NCI-H2107 (cell line): Measurements from ENCODE around the gene PLD4.
A peak's percentile ranks its signal among the peaks of the same experiment; 100 is the strongest.

Source experiments
- DNase-seq: peaks from one replicate; lab custom pipeline; 2025; lab: John Stamatoyannopoulos, UW

The PLD4 gene

GRCh38 chr14:104928391-104929133 is 3.9 kb downstream of the PLD4 start:
- no peak for DNase-seq

DNA sequence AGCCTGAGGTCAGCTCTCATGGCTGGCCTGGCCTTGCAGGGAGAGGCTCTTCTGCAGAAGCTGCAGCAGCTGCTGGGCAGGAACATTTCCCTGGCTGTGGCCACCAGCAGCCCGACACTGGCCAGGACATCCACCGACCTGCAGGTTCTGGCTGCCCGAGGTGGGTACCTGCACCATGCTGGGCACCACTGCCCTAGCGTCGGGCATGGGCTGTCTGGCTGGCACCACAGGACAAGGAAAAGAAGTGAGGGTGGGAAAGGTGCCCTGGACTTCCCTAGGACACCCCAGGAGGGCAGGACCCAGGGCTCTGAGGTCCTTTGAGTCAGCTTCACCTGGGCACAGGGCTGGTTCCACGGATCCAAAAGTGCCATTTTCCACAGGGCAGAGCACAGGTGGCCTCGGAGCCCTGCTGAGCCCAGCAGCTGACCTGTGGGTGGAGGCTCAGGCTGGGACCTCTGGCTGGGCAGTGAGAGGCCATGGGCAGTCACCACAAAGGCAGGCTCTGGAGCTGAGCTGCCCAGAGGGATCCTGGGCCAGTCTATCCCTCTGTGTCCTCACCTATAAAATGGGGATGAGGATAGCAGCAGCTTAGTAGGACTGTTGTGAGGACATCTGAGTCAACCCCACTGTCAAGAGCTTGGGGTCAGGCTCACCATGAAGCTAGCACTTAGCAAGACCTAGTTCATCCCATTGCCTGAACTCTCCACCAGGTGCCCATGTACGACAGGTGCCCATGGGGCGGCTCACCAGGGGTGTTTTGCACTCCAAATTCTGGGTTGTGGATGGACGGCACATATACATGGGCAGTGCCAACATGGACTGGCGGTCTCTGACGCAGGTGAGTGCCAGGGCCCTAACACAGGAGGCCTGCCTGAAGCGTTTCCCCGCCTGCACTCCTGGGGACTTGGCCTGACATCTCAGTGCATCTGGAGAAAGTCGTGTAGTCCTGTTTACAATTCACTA is 4.9 kb downstream of the PLD4 start:
- no peak for DNase-seq

DNA sequence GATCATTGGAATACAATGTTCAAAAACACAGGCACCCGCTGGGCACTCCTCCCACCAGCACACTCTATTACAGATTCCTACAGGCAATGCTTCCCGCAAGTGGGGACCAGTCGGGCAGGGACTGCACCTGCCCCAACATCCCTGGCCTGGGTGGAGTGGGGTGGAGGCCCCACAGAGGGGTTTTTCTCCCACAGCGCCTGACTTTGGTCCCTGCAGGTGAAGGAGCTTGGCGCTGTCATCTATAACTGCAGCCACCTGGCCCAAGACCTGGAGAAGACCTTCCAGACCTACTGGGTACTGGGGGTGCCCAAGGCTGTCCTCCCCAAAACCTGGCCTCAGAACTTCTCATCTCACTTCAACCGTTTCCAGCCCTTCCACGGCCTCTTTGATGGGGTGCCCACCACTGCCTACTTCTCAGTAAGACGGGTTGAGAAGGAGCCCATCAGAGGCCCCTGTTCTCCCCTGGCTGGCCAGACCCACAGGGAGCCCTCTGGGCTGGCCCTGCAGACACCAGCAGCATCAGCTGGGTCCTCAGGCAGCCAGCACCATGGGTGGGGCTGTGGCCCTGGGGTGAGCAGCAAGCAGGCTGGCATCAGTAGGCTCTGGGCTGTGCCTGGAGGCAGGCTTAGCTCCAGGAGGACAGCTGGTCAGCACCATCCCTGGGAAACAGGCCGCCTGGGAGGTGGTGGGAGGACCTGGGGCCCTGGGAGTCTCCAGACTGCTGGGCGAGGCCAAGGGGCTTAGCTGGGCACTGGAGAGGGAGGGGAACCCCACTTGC is 6.0 kb downstream of the PLD4 start:
- DNase-seq, result no peak

GRCh38 chr14:104931304-104931770 is 6.7 kb downstream of the PLD4 start:
- DNase-seq, result no peak

- DNase-seq, result no peak
Observed at GRCh38 chr14:104931771-104932675, 7.3 kb downstream of the PLD4 start.

- DNase-seq, result peak; percentile 87
Observed at GRCh38 chr14:104932676-104933631, 8.3 kb downstream of the PLD4 start.

DNA sequence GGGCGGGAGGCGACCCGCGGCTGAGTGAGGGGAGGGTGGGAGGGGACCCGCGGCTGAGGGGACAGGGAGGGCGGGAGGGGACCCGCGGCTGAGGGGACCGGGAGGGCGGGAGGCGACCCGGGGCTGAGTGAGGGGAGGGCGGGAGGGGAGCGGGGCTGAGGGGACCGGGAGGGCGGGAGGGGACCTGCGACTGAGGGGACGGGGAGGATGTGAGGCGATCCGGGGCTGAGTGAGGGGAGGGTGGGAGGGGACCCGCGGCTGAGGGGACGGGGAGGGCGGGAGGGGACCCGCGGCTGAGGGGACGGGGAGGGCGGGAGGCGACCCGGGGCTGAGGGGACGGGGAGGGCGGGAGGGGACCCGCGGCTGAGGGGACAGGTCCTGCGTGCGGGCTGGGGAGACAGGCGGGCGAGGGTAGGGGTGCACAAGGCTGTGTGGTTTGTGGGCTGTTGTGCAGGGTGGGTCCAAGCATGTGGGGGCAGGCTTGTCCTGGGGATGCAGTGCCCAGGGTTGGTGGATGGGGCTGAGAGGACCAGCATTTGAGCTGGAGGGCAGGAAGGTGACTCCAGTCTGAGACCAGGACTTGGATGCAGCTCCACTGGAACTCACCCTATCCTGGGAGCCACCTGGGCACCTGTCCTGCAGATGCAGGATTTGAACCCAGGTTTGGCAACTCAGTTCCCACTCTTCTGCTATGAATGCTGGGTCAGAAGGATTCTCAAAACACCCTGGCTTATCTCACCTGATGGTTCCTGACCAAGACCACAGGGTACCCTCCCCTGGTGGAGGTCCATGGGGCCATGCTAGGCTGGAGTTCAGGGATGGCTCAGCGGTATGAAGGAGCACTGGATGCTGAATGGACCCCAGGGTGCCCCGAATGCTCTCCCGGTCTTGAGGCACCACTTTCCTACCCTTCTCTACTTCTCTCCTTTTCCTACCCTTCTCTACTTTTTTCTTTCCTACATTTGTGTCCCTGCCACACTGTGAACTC is 9.4 kb downstream of the PLD4 start:
- DNase-seq, result no peak

DNA sequence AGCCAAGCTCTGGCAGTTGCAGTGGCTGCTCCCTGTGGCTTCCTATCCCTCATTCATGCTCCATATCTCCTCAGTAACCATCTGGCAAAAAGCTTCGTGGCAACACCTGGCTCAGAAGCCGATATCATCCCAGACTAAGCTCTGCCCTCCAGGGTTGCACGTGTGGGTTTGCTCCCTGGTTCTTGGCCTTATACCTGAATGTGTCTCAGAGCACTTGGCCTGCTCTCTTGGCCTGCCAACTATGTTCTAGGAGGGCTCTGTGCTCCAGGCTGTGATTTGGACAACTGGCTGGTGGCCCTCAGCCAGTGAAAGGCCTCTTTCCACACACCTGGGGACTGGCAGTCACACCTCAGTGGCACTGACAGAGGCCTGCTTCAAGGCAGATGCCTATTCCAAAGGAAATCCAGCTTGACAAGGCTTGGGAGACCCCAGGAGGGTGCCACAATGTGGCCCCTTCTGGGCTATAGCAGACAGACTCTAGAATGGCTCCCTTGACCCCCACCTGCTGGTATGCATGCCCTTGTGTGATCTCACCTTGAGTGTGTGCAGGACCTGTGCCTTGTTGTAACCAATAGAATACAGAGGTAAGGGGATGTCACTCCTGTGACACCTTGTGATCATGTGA is 10.5 kb downstream of the PLD4 start:
- no peak for DNase-seq

DNA sequence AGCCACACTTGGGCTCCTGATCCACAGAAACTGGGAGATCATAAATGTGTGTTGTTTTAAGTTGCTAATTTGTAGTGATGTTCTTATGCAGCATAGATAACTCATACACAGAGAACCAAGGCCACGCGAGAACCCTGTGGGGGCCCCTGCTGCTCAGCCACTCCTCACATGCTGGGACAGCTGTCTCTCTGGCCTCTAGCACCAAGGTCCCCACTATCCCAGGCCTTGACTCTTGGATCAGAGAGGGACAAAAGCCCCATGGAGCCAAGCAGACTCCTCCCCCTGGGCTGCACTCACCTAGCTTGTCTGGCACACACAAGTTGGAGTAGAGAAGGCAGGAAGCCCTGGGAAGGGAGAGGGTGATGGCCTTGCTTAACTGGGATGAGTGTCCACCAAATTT is 11.3 kb downstream of the PLD4 start:
- DNase-seq, result no peak

- DNase-seq, result no peak
Observed at GRCh38 chr14:104936361-104937155, 11.9 kb downstream of the PLD4 start.

- DNase-seq, result no peak
Observed at GRCh38 chr14:104937161-104937560, 12.5 kb downstream of the PLD4 start.

DNA sequence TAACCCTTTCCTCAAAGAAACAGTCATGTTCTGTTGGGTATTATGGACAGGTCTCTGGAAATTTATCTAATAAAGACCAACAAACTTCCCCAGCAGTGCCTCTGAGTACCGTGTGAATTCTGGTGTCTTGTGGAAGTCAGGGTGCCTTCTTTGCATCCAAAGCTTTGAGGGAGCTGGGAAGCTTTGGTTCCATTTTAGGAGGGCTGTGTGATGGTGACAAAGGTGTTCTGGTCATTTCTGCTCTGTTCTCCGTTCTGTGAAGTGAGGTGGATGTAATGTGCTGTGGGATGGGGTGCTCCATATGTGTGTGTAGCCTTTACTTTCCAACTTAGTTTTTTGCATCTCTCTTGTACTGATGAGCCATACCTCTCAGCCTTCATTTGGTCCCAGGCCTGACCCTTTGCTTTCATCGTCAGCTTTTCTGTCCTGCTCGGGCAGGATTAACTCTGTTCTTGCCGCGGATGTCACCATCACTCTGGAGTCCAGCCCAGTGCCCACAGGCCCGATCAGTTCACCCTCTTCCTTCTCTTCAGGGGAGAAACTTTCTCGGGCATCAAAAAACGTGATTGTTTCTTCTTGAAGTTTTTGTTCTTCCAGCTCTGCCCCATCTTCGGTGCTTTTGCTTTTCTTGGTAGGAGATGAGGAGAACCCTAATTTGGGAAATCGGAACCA is 13.2 kb downstream of the PLD4 start:
- no peak for DNase-seq

GRCh38 chr14:104938436-104938835 is 13.8 kb downstream of the PLD4 start:
- no peak for DNase-seq

GRCh38 chr14:104938960-104939359 is 14.3 kb downstream of the PLD4 start:
- no peak for DNase-seq

DNA sequence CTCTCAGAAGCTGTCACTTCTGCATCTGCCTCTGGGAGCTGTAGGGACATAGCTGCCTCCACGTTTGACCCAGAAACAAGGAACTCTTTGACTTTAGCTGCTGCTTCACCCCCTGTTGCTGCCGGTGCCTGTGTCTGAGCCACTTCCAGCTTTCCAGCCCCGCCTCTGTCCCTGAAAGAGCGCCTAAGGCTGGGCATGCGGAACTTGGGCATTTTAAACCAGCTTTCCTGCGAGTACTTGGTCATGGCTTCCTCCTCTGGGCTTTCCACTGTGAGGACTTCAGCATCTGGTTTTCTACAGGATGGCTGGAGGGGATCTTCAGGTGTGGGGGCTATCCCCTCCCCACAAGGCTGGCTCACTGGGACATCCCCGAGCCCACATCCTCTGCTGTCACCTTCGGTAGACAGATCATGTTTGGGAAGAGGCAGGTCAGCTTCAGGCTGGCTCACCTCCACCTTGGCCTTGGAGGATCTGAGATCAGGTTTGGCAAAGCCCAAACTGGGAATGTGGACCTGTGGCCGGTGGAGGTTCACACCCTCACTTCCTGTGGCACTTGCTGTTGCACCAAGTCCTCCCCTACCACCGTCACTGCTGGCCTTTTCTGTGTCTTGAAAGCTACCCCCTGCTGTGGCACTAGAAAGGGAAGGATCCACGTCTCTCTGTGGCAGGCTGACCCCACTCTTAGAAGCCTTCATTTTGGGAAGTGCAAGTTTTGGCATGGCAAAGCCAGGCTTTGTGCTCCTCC is 15.2 kb downstream of the PLD4 start:
- DNase-seq, result no peak

- no peak for DNase-seq
Observed at GRCh38 chr14:104940526-104941150, 16.0 kb downstream of the PLD4 start.
